CD4-positive, alpha-beta T cell treated with Interleukin-10 for 1 hour (primary cell): ENCODE results near the gene KLF2.

Source experiments
- DNase-seq: peaks from one replicate; pipeline ENCODE4 v3.0.0-alpha.2; 2020

Gene KLF2

GRCh38 chr19:16308081-16308480, 16.5 kb upstream of the KLF2 start:
- no peak for DNase-seq

GRCh38 chr19:16309643-16310042, 15.0 kb upstream of the KLF2 start:
- no peak for DNase-seq

DNA sequence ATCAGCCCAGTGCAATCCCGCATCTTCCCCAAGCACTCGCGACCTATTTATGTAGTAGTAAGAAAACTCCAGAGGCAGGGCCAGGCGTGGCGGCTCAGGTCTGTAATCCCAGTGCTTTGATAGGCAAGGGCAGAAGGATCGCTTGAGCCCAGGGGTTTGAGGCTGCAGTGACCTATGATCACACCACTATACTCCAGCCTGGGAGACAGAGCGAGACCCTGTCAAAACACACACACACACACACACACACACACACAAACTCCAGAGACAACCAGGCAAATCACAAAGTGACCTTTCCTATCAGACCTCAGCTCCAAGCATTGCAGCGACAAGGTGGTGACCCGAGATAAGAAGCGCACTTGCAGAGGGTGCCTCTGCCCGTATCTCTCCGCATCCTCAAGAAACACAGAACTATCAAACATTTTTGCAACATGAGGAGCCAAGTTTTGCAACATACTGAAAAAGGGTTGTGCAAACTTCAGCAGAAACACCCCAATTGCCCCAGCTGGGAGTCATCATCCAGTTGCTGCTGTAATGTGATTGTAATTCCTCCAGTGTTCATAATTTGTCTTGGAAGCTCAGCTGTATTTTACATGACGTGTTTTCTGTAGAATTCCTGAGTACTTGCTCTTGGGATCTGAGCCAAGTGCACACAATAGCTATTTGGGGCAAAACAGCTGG, 8.7 kb upstream of the KLF2 start:
- DNase-seq: no peak

GRCh38 chr19:16316506-16316882, 8.1 kb upstream of the KLF2 start:
- DNase-seq: no peak

DNA sequence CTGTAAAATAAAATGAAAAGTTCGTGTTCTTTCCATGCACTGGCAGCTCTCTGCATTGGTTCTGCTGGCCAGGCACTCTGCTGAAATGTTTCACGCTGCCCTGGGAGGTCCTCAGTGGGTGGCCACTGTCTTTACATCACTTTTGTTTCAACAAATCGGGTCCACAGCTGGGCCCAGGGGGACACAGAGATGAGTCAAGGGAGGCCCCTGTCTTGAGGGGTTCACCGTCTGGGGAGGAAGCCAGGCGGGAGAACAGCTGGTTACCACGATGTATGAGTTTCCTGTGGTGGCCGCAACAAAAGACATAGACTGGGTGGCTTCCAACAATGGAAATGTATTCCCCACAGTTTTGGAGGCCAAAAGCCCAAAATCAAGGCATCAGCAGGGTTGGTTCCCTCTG, 5.1 kb upstream of the KLF2 start:
- DNase-seq: peak; percentile 57

DNA sequence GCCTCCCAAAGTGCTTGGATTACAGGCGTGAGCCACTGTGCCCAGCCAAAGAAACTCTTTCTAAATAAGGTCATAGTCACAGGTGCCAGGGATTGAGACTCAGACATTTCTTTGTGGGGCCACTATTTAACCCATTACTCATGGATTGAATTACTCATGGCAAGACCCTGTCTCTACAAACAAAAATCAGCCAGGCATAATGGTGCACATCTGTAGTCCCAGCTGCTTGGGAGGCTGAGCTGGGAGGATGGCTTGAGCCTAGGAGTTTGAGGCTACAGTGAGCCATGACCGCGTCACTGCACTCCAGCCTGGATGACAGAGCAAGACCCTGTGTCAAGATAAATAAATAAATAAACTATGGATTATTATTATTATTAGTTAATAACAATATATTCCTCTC, 3.6 kb upstream of the KLF2 start:
- DNase-seq: no peak

DNA sequence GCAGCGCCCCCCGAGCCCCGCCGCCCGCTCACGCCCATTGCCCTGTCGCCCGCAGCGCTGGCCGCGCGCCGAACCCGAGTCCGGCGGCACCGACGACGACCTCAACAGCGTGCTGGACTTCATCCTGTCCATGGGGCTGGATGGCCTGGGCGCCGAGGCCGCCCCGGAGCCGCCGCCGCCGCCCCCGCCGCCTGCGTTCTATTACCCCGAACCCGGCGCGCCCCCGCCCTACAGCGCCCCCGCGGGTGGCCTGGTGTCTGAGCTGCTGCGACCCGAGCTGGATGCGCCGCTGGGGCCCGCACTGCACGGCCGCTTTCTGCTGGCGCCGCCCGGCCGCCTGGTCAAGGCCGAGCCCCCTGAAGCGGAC, 518 bp downstream of the KLF2 start:
- no peak for DNase-seq

DNA sequence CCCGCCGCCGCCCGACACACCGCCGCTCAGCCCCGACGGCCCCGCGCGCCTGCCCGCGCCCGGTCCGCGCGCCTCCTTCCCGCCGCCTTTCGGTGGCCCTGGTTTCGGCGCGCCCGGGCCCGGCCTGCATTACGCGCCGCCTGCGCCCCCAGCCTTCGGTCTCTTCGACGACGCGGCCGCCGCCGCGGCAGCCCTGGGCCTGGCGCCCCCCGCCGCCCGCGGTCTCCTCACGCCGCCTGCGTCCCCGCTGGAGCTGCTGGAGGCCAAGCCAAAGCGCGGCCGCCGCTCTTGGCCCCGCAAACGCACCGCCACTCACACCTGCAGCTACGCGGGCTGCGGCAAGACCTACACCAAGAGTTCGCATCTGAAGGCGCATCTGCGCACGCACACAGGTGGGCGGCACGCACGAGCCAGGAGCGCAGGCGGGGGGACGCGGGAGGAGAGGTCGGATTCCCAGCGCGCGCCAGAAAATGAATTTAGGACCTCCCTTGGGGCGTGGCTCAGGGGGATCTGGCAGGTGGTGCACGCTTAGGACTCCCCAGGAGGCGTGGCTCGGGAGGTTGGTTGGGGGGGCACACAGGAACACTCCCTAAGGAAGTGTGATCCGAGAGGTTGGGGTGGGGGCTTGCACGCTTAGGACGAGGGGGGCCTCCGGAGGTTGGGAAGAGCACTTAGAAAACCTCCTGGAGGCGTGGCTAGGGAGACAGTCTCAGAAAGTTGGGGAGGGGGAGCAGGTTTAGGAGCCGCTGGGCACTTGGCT, 1.2 kb downstream of the KLF2 start:
- peak; percentile 74 for DNase-seq

DNA sequence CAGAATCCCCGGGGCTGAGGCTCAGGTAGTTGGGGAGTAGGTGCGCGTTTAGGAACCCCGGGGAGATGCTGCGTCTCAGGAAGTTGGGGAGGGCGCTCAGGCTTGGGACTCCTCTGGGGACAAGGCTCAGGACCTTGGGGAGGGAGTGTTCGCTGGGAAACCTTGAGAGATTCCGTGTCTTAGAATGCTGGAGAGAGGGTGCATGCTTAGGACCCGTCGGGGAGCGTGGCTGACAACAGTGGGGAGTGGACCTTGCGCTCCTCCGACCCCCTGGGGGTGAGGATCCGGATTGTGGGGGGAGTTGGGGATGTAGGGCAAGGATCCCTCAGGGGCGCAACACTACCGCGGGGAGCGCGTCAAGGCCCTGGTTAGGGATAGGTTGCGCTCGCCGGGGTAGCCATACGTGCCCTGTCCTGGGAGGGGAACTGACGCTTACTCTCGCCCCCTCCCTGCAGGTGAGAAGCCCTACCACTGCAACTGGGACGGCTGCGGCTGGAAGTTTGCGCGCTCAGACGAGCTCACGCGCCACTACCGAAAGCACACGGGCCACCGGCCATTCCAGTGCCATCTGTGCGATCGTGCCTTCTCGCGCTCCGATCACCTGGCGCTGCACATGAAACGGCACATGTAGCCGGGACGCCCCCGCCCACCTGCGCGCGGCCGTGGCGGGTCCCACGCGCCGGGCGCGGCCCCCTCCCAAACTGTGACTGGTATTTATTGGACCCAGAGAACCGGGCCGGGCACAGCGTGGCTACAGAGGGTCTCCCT, 2.0 kb downstream of the KLF2 start:
- DNase-seq: peak; percentile 68

GRCh38 chr19:16327169-16327475, 2.5 kb downstream of the KLF2 start:
- no peak for DNase-seq

GRCh38 chr19:16327501-16327900, 2.9 kb downstream of the KLF2 start:
- DNase-seq: peak; percentile 50

DNA sequence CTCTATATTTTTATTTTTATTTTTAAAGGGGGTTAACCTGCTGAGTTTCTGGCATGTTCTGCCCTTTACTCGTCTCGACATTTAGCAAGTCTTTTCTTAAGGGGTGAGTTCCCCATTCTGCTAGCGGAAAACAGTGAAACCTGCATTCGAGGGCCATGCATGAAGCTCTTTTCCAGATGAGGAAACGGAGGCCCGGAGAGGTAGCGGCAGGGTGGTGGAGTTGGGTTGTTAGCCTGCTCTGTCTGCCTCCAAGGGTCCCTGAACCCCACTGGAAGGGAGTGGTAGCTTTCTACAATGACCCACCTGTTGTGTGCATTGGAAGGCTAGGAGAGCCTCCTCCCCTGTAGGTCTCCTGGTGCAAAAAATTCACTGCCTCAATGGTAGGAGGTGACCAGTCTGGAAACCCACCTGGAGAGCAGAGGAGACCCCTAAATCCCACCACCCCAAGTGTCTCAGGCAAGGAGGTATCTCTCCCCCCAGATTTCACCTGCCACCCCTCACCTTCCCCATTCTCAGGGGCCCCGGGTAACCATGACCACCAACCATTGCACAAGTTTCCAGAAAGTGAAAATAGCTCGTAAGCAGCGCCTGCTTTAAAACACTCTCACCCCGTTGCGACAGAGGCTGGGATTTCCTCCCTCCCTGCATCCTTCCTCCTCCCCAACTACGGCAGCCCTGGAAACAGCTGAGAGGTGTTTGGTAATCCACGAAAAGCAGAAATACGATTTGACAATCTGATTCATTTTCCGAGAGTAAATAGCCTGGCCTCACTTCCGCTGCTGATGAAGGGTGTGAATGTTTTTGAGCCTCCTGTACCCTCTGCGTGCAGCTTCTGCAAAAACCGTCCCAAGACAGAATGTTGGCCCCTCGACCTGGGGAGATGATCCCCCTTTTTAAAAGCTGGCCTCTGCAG, 3.5 kb downstream of the KLF2 start:
- peak; percentile 79 for DNase-seq

DNA sequence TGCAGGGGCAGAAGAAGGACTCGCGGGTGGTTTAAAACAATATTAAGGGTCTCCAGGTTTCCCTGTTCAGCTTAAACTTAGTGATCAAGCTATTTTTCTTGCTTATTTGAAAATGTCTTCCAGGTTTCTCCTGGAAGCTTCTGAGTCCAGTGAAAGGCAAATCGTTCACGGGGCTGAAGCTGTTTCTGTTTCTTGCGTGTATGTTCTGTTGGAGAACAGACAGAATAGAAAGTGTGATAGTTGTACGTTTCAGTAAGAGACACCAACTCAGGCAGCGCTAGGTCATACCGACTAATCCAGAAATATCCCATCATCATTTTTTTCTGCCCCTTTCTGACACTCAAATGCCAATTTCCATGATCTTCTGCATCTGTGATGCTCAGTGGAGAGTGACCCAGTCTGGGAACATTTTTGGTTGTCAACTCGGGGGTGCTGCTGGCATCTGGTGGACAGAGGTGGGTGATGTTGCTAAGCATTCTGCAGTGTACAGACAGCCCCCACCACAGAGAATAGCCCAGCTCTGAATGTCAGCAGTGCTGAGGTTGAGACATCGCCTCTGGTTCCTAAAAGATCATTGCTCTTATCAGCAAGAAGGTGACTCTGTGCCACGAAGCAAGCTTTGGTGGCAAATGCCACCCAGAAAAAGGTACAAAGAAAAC, 4.3 kb downstream of the KLF2 start:
- DNase-seq: peak; percentile 88

- peak; percentile 96 for DNase-seq
Observed at GRCh38 chr19:16330368-16330801, 5.8 kb downstream of the KLF2 start.

- DNase-seq: peak; percentile 70
Observed at GRCh38 chr19:16330806-16331690, 6.4 kb downstream of the KLF2 start.

GRCh38 chr19:16333001-16333586, 8.5 kb downstream of the KLF2 start:
- DNase-seq: peak; percentile 38

- no peak for DNase-seq
Observed at GRCh38 chr19:16334411-16334810, 9.8 kb downstream of the KLF2 start.

DNA sequence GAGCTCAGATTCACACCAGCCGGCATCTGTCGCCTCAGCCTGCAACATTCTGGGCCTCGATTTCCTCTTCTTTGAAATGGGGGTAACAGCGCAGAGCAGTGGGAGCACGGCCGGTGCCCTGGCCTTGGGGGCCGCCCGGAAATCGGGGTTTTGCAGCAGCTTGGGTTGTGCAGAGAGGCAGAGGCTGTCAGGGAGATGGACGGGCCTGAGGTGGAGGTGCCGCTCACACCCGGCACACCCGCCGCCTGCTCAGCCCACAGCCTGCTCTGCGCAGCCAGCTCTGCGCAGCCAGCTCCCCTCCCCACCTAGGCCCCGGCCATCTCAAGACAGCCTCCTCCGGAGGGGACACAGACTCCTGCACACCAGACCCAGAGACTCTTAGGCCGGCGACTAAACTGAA, 10.6 kb downstream of the KLF2 start:
- DNase-seq: peak; percentile 61

DNA sequence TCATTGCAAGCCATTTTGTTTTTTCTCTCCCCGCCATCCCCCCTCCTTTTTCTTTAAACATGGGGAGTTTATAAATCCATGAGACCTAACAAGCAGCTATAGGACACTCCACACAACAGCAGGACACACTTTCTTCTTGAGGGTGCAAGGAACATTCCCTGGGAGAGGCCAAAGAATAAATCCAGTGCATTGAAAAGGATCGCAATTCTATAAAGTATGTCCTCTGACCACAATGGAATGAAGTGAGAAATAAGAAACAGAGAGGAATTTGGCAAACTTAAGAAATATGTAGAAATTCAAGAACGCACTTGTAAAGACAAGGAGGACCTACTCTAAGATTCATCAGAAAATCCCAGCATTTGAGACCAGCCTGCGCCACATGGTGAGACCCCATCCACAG, 11.9 kb downstream of the KLF2 start:
- no peak for DNase-seq

GRCh38 chr19:16337809-16338469, 13.3 kb downstream of the KLF2 start:
- DNase-seq: no peak
